T follicular helper cell (primary cell): ENCODE measurements around the gene ZNF556.

Experiments
- DNase-seq: peaks from one replicate; pipeline ENCODE4 v3.0.0-alpha.2; 2020; ENCODE audit warnings: low read depth
- total RNA-seq, 2 experiments: gene quantifications; one replicate each; lab custom pipeline; 2026; lab: John Stamatoyannopoulos, UW

ZNF556 gene
- 0 reads per million in 2 experiments for total RNA-seq

GRCh38 chr19:2867025-2867991 is at the start of gene ZNF556:
Gene ZNF556, plus strand, starts transcription at chr19:2867335. Its CDS starts 87 bp downstream, at chr19:2867422.
- DNase-seq: no peak

- DNase-seq: peak; percentile 97
Observed at GRCh38 chr19:2819540-2820111, 47.5 kb upstream of the ZNF556 start, which contains the start of gene ZNF554. Gene ZNF554, plus strand, starts transcription at chr19:2819868. Its CDS starts 204 bp downstream, at chr19:2820072.

DNA sequence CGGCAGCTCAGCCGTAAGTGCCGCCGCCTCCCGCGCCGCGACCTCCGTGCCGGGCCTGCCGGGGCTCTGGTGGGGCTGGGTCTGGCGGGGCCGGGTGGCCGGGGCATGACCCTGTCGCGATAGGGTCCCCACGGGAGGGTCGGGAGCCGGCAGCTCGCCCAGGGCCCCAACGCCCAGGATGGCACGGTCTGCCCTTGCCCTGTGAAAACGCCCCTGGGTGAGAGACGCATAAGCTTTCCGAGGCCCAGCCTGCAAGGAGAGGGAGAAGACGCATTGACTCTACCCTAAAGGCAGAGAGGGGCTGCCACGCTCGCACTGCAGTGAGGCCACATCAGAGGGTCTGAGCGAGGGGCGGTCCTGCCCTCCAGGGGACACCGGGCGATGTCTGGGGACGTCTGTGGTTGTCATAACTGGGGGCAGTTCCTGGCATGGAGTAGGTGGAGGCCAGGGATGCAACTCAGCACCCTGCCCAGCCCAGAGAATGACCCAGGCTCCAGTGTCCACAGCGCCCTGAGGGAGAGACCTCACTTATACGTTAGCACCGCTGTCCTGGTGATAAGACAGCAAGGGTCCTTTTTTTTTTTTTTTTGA is 46.9 kb upstream of the ZNF556 start:
- no peak for DNase-seq

DNA sequence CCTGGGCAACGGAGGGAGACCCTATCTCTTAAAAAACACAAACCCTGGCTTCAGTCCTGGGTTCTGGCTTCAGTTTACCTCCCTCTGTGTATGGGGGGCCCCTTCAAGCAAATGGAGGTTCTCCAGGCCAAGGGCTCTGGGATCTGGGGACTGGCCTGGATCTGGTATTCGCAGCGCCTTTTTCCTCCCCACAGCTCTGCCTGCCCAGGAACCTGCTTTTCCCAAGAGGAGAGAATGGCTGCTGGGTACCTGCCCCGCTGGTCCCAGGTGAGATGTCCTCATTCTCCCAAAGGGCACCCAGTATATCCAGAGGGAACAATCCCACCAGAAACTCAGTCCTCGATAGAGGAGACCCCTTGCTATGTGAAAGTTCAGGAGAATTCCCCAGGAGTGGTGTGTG is 44.3 kb upstream of the ZNF556 start:
- no peak for DNase-seq

- DNase-seq: no peak
Observed at GRCh38 chr19:2823646-2824045, 43.5 kb upstream of the ZNF556 start.

DNA sequence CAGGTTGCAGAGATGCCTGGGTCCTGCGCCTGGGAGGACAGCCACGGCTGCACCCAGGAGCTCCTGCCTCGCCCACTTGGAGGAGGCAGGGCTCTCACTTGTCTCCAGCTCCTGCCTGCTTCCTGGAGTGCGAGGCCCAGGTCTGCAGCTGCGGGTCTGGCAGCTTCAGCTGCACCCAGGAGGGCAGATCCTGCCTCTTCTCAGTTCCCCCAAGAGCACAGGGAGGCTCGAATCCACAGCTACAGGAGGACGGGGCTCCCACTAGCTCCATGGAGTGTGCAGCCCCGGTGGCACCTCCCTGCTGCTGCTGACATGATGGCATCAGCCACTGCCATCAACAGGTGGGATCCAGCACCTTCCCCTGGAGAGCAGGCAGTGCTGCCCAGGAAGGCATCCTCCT is 43.0 kb upstream of the ZNF556 start:
- DNase-seq: no peak

DNA sequence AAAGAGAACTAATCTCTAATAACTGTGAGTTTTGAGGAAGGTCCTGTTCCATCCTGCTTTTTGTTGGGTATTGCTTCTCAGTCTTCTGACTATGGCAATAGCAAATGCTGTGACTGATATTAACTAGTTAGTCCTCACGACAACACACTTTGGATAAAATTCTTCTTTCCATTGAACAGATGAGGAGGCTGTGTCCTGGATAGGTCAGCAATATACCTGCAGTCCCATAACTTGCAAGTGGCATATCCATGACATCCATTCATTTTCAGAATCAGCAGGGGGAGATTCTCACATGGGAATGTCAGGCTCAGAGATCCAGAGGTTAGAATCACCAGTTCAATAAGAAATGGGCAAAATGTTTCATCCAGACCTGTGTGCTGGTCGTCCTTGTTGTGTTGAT is 40.1 kb upstream of the ZNF556 start:
- no peak for DNase-seq

DNA sequence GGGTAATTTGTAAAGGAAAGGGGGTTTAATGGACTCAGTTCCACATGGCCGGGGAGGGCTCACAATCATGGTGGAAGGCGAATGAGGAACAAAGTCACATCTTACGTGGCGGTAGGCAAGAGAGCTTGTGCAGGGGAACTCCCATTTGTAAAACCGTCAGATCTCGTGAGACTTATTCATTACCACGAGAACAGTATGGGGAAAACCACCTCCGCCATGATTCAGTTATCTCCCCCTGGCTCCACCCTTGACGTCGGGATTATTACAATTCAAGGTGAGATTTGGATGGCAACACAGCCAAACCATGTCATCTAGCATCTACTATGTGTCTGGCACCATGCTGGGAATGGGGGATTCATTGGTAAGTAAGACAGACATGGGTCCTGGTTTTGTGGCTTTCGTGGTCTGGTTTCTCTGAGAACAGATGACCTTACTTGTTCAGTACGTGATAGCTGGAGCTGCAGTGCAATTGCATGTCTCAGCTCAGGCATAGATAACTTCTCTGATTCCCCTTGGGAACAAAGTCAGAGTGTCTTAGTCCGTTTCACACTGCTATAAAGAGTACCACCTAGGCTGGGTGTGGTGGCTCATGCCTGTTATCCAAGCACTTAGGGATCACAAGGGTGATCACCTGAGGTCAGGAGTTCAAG is 39.2 kb upstream of the ZNF556 start:
- DNase-seq: no peak

DNA sequence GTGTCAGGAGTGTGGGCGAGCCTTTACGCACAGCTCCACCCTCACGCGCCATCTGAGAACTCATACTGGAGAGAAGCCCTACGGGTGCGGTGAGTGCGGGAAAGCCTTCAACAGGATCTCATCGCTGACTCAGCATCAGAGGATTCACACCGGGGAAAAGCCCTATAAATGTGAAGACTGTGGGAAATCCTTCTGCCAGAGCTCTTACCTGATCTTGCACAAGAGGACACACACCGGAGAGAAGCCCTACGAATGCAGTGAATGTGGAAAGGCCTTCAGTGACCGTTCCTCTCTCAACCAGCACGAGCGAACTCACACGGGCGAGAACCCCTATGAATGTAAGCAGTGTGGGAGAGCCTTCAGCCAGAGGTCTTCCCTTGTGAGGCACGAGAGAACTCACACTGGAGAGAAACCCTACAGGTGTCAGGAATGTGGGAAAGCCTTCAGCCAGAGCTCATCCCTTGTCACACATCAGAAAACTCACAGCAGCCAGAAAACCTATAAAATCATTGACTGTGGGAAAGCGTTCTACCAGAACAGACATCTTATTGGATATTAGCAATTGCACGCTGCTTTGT is 32.8 kb upstream of the ZNF556 start:
- DNase-seq: no peak

DNA sequence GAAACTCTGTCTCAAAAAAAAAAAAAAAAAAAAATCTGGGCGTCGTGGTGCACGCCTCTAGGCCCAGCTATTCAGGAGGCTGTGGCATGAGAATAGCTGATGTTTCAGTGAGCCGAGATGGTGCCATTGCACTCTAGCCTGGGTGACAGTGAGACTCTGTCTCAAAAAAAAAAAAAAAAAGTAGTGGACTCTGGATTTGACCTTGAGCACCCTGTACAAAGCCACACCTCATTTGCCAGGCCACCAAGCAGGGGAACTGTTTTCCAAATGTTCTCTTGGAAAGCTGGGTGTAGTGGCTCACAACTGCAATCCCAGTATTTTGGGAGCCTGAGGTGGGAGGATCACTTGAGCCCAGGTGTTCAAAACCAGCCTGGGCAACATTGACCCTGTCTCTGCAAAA is 29.7 kb upstream of the ZNF556 start:
- no peak for DNase-seq

GRCh38 chr19:2840794-2841791 is 26.0 kb upstream of the ZNF556 start, which contains the start of gene ZNF555:
Gene ZNF555, plus strand, starts transcription at chr19:2841475. Its CDS starts 98 bp downstream, at chr19:2841573.
- DNase-seq: peak; percentile 99

GRCh38 chr19:2841855-2842574 is 25.1 kb upstream of the ZNF556 start:
- DNase-seq: no peak

DNA sequence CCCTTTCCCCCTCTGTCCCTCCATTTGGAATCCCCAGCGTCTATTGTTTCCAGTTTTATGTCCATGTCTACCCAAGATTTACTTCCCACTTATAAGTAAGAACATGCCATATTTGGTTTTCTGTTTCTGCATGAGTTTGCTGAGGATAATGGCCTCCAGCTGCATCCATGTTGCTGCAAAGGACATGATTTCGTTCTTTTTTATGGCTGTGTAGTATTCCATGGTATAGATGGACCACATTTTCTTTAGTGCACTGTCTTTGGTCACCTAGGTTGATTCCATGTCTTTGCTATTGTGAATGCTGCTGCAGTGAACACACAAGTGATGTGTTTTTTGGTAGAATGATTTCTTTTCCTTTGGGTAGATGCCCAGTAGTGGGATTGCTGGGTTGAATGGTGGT is 22.0 kb upstream of the ZNF556 start:
- DNase-seq: no peak

GRCh38 chr19:2846180-2846894 is 20.8 kb upstream of the ZNF556 start:
- DNase-seq: no peak

DNA sequence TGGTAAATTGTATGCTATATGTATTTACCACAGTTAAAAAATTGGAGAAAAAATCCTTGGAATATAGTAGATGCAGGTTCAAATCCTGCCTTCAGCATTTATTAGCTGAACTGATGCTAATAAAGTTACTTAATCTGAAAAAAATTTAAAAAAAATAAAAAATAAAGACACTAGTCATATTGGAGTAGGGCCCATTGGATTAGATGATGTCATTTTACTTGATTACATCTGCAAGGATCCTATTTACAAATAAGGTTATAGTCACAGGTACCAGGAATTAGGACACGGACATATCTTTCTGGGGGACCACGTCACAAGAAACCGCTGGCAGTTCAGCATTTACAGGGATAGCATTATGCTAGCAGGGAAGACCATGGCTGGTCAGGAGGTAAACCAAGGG is 19.6 kb upstream of the ZNF556 start:
- no peak for DNase-seq

- DNase-seq: no peak
Observed at GRCh38 chr19:2848616-2849015, 18.5 kb upstream of the ZNF556 start.

DNA sequence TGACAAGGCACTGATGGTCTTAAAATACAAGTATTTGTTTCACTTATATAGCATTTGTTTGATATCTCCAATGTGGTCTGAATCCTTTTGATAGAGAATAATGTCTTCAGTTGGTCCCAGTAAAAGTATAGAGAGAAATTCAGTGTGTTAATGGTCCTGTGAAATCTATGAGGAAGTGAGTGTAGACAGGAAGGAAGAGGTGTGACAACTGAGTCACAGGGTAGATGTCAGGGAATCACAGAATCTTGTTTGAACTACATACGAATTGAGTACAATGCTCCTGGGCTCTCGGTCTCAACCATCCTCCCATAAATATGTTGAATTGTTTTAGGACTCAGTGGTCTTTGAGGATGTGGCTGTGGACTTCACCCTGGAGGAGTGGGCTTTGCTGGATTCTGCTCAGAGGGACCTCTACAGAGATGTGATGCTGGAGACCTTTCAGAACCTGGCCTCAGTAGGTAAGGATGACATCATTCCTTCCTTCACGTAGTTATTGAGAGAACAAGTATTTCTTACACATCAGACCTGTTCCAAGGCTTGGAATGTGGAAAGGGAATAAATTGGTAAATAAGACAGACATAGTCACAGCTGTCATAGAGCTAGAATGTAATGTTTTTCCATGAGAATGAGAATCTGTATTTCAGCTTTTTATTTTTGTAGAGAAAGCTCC is 16.7 kb upstream of the ZNF556 start:
- no peak for DNase-seq

GRCh38 chr19:2852598-2852997 is 14.5 kb upstream of the ZNF556 start:
- DNase-seq: no peak
